ENCODE measurements around the gene JAGN1. TPM values are rescaled to one million over a fixed set of nuclear protein-coding genes. Genes with fewer than 3 reads are reported as not detected.
A peak's percentile ranks its signal among the peaks of the same experiment; 100 is the strongest.

Gene JAGN1
- total and polyA plus RNA-seq, 9 of the 15 experiments (the other 6 are each of a cell fraction or from before 2014, with no cell fraction given) = 31.6 to 77.8 (median 40.3) TPM

GRCh38 chr3:9890249-9891071 lies at the start of gene JAGN1 (continued):
- TF ChIP-seq STAT6 (CRISPR knock-in tag; IDR thresholded peaks at IDR 0.05) = peak; percentile 15; the same call in 1 of the 2 replicates
- peak; percentile 96 for TF ChIP-seq TAF1 (IDR thresholded peaks at IDR 0.05; ENCODE audit: control insufficient read depth, extremely low read depth, insufficient read depth, low read length, severe bottlenecking)
- TF ChIP-seq ZBTB2 (IDR thresholded peaks at IDR 0.05) = 0 out of 2 replicates have a peak, but pooled peaks have one; percentile 75
- no peak for TF ChIP-seq ZEB2 (IDR thresholded peaks at IDR 0.05)
- TF ChIP-seq FOXM1 (IDR thresholded peaks at IDR 0.05; ENCODE audit: low read depth) = peak; percentile 9; the same call in 1 of the 2 replicates
- peak; percentile 77; the same call in 1 of the 2 replicates for TF ChIP-seq FOXM1 (CRISPR knock-in tag; IDR thresholded peaks at IDR 0.05; ENCODE audit: low read depth)
- peak; percentile 85; the same call in 1 of the 2 replicates for TF ChIP-seq HBP1 (CRISPR knock-in tag; IDR thresholded peaks at IDR 0.05)
- 0 out of 2 replicates have a peak, but pooled peaks have one; percentile 2 for TF ChIP-seq SMC3 (conservative IDR thresholded peaks at IDR 0.05; ENCODE audit: insufficient read depth, low read depth, low read length)
- TF ChIP-seq ERF (CRISPR knock-in tag; IDR thresholded peaks at IDR 0.05) = 0 out of 2 replicates have a peak, but pooled peaks have one; percentile 80
- 0 out of 2 replicates have a peak, but pooled peaks have one; percentile 85 for TF ChIP-seq ZNF224 (CRISPR knock-in tag; IDR thresholded peaks at IDR 0.05)
- no peak for TF ChIP-seq TAL1 (IDR thresholded peaks at IDR 0.05)
- 0 out of 2 replicates have a peak, but pooled peaks have one; percentile 25 for TF ChIP-seq THRB (CRISPR knock-in tag; conservative IDR thresholded peaks at IDR 0.05)
- TF ChIP-seq CREM (IDR thresholded peaks at IDR 0.05; ENCODE audit: low read depth) = peak; percentile 74
- TF ChIP-seq POLR2AphosphoS2 (IDR thresholded peaks at IDR 0.05; ENCODE audit: low read length) = no peak; the same call in 1 of the 2 replicates
- TF ChIP-seq U2AF2 (optimal IDR thresholded peaks at IDR 0.05; ENCODE audit: low read depth, low read length) = no peak
- TF ChIP-seq MAZ (CRISPR knock-in tag; conservative IDR thresholded peaks at IDR 0.05 in 1 of 2, IDR thresholded peaks at IDR 0.05 in 1 of 2) = peak; percentile 94

All from K562 (cell line).